Inflammatory macrophage treated with lipopolysaccharide for 4 hours (primary cell): ENCODE measurements around the gene TPPP.
"Not testable (repeated sequence)": the region's sequence is repeated elsewhere in the genome, so short reads cannot be mapped to it uniquely, and the experiment has no call there.

Experiments used
- DNase-seq: peaks from one replicate; pipeline ENCODE4 v3.0.0-alpha.2; 2020

The TPPP gene

DNA sequence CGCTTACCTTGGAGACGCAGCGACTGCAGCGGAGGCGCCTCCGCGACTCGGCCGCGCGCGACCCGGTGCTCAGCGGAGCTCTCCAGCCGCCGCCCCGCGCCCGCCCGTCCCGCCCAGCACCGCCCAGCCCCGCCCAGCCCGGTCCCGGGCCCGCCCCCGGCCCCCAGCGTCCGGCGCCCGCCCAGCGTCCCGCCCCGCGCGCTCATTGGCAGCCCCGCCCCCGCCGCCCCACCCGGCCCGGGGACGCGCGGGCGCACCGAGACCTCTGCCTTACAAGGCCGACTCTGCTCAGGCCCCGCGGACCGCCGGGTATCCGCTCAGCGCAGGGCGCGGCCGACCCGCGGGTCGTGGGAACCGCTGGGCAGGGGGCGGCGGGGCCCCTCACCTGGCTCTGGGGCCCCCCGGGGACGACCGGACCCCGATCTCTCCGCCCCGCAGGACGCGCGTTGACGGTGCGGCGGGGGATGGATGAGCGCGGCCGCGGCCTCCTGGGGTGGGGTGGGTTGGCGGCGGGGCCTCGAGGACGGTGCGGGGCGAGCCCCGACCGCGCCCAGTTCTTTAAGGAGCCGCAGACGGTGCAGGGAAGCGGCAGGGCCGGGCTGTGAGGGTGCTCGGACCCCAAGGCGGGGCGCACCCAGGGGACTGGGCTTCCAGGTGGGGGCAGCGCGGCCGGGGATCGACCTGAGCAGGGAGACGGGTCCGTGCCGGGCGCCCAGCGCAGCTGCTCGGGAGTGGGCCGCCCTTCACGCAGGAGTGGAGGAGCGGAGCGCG is at the start of gene TPPP:
Gene TPPP (minus strand): TSS at position 82 of the 771 bp plus-strand sequence. CDS start 15,292 bp downstream, outside the sequence.
- DNase-seq: peak; percentile 74

DNA sequence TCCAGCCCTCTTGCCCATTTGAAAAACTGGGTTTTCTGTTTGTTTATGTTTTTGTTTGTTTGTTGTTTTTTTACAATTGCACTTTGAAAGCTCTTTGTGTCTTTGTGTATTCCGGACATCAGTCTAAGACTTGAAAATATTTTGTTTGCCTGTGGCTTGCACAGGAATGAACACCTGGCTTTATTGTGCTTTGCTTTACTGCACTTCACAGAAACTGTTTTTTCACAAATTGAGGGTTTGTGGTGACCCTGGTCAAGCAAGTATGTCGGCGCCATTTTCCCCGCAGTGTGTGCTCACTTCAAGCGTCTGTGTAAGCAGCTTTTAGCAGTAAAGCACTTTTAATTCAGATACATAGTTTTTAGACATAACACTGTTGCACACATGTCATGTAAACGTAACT is 49.1 kb upstream of the TPPP start:
- DNase-seq: not testable (repeated sequence)

- DNase-seq: not testable (repeated sequence)
These were observed 41.0 kb upstream of the TPPP start for GRCh38 chr5:734145-734544.

GRCh38 chr5:732754-733454 is 39.8 kb upstream of the TPPP start:
- DNase-seq: not testable (repeated sequence)

GRCh38 chr5:729225-729624 is 36.1 kb upstream of the TPPP start:
- not testable (repeated sequence) for DNase-seq

DNA sequence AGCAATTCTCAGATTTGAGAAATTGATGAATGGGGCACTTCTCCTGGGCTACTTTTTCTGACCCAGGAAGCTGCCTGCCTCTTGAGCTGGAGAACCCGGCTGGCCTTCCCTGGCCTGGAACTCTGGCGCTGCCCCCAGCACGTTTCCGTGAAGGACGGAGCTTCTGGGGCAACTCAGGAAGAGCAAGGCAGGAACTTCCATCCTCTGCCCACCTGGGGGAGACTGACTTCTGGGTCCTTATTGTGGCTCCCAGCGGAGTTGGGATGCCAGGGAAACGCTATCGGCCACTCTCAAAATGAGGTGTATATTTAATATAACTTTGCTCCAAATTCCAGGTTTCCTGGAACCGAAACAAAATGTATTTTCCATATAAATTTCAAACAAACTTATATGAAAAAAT is 33.9 kb upstream of the TPPP start:
- not testable (repeated sequence) for DNase-seq

DNA sequence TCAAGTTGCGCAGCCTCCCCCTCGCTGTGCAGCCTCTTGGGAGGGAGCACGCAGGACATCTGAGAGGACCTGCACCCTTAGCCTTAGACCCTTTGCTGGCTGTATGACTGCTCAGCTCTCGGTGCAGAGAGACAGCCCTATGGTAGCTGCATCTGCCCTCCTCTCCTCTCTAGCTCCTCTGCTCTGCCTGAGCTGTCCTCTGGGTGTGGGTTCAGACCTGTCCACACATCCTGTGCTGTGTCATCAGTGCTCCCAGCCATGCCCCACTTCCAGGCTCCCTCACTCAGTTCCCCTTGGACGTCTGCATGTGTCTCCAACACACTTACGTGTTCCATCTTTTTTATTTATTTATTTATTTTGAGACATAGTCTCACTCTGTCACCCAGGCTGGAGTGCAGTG is 30.7 kb upstream of the TPPP start:
- DNase-seq: not testable (repeated sequence)

- not testable (repeated sequence) for DNase-seq
These were observed 30.2 kb upstream of the TPPP start for GRCh38 chr5:723309-723708.

GRCh38 chr5:719379-719778 is 26.2 kb upstream of the TPPP start:
- DNase-seq: not testable (repeated sequence)

- DNase-seq: no peak
These were observed 24.0 kb upstream of the TPPP start for GRCh38 chr5:717143-717542.

DNA sequence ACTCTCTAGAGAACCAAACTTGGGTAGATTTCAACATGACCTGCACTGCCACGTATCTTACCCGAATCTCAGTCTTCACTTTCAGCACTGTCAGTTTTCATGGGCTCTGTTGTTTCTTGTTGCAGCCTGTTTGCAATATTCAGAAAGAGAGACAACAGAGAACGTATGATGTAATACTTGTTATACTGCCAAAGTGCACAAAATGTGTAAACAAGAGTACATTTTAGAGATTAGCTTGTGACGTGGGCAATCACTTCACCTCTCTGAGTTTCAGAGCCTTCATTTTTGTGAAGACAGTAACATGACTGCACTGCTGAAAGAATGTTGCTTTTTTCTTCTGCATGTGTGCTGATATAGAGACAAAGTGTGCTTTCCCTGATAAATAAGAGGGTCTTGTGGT is 23.6 kb upstream of the TPPP start:
- not testable (repeated sequence) for DNase-seq

- not testable (repeated sequence) for DNase-seq
These were observed 22.5 kb upstream of the TPPP start for GRCh38 chr5:715636-716035.

- DNase-seq: not testable (repeated sequence)
These were observed 21.3 kb upstream of the TPPP start for GRCh38 chr5:714215-715118.

GRCh38 chr5:713686-714085 is 20.5 kb upstream of the TPPP start:
- DNase-seq: not testable (repeated sequence)

- not testable (repeated sequence) for DNase-seq
These were observed 15.8 kb upstream of the TPPP start for GRCh38 chr5:708848-709517.

GRCh38 chr5:708374-708773 is 15.2 kb upstream of the TPPP start:
- not testable (repeated sequence) for DNase-seq

GRCh38 chr5:706127-706526 is 13.0 kb upstream of the TPPP start:
- not testable (repeated sequence) for DNase-seq

- not testable (repeated sequence) for DNase-seq
These were observed 3.9 kb upstream of the TPPP start for GRCh38 chr5:696753-697702.

- not testable (repeated sequence) for DNase-seq
These were observed 3.0 kb upstream of the TPPP start for GRCh38 chr5:696191-696590.

DNA sequence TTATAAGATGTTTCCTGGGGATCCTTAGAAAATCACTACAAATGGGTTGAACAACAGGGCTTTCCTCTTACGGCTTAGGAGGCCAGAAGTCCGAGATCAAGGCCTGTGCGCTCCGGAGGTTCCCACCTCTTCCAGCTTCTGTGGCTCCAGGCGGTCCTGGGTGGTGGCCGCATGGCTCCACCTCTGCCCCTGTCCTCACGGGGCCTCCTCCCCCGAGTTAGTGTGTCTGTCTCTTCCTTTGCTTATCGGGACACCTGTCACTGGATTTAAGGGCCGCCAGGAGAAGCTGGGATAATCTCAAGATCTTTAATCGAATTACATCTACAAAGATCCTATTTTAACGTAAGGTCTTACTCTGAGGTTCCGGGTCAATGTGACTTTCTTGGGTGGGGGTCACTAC is 2.3 kb upstream of the TPPP start:
- not testable (repeated sequence) for DNase-seq

DNA sequence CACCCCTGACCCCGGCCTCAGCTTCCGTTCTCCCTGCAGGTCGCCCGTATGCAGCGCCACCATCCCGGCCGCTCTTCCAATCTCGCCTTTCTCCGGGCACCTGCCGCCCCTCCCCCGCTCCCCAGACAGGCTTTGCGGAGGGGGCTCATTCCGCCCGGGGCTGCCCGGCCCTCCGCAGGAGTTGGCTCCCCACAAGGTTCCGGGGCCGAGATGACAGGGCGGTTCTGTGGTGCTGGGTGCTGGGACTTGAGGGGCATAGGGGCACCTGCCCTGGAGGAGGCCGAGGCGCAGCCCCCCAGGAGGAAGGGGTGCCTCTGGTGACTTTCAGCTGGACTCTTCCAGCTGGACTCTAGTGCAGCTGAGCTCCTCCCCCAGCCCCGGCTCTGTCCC is 885 bp upstream of the TPPP start:
- DNase-seq: not testable (repeated sequence)
